Measurements from ENCODE around the gene C6orf62.
A peak's percentile ranks its signal among the peaks of the same experiment; 100 is the strongest.
"Not testable (repeated sequence)": the region's sequence is repeated elsewhere in the genome, so short reads cannot be mapped to it uniquely, and the experiment has no call there.

C6orf62 gene

GRCh38 chr6:24742216-24742738 is 23.3 kb upstream of the C6orf62 start:
- no peak for DNase-seq (ENCODE audit: low spot score)

DNA sequence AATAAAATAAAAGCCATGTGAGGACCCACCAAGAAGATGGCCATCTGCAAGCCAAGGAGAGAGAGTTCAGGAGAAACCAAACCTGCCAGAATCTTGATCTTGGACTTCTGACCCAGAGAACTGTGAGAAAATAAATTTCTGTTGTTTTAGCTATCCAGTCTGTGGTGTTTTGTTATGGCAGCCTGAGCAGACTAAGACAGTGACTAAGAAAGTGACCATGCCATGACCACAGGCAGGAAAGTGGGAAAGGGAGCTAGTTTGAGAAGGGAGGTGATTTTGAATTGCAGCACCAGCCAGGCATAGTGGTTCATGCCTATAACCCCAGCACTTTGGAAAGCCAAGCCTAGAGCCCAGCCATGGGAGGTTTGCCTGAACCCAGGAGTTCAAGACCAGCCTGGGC is 21.9 kb upstream of the C6orf62 start:
- no peak for DNase-seq (ENCODE audit: low spot score)

GRCh38 chr6:24738741-24739140 is 19.8 kb upstream of the C6orf62 start:
- no peak for DNase-seq (ENCODE audit: low spot score)

- DNase-seq (ENCODE audit: low spot score) = not testable (repeated sequence)
Measured at GRCh38 chr6:24734710-24735109, 15.8 kb upstream of the C6orf62 start.

DNA sequence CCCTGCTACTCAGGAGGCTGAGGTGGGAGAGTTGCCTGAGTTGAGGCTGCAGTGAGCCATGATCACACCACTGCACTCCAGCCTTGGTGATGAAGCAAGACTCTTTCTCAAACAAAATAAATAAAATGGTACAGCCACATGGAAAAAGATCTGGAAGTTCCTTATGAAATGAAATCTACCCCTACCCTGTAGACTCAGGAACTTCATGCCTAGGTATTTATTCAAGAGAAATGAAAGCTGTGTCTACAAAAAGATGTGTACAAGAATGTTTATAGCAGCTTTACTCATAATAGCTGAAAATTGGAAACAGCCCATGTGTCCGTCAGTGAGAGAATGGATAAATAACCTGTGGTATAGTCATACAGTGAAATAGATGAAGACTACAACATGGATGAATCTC is 15.2 kb upstream of the C6orf62 start:
- DNase-seq (ENCODE audit: low spot score) = no peak

- not testable (repeated sequence) for DNase-seq (ENCODE audit: low spot score)
Measured at GRCh38 chr6:24731456-24732134, 12.6 kb upstream of the C6orf62 start.

DNA sequence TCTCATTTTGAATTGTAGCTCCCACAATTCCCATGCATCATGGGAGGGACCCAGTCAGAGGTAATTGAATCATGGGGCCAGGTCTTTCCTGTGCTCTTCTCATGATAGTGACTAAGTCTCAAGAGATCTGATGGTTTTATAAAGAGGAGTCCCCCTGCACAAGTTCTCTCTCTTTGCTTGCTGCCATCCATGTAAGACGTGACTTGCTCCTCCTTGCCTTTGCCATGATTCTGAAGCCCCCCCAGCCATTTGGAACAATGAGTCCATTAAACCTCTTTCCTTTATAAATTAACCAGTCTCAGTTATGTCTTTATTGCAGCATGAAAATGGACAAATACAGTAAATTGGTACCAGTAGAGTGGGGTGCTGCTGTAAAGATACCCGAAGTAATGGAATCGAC is 11.7 kb upstream of the C6orf62 start:
- DNase-seq (ENCODE audit: low spot score) = not testable (repeated sequence)

DNA sequence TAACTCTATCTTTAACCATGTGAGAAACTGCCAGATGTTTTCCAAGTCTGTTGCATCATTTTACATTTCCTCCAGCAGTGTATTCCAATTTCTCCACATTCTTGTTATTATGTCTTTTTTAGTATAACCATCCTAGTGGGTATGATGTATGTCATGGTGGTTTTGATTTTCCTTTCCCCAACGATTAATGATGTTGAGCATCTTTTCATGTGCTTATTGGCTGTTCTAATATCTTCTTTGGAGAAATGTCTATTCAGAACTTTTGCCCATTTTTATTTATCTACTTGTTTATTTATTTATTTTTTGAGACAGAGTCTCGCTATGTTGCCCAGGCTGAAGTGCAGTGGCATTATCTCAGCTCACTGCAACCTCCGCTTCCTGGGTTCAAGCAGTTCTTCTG is 4.3 kb upstream of the C6orf62 start:
- no peak for DNase-seq (ENCODE audit: low spot score)

- no peak for DNase-seq (ENCODE audit: low spot score)
Measured at GRCh38 chr6:24721461-24722215, 2.7 kb upstream of the C6orf62 start.

- DNase-seq (ENCODE audit: low spot score) = peak; percentile 100
Measured at GRCh38 chr6:24720604-24721460, 1.9 kb upstream of the C6orf62 start.

GRCh38 chr6:24720131-24720603 is 1.2 kb upstream of the C6orf62 start:
- no peak for DNase-seq (ENCODE audit: low spot score)

DNA sequence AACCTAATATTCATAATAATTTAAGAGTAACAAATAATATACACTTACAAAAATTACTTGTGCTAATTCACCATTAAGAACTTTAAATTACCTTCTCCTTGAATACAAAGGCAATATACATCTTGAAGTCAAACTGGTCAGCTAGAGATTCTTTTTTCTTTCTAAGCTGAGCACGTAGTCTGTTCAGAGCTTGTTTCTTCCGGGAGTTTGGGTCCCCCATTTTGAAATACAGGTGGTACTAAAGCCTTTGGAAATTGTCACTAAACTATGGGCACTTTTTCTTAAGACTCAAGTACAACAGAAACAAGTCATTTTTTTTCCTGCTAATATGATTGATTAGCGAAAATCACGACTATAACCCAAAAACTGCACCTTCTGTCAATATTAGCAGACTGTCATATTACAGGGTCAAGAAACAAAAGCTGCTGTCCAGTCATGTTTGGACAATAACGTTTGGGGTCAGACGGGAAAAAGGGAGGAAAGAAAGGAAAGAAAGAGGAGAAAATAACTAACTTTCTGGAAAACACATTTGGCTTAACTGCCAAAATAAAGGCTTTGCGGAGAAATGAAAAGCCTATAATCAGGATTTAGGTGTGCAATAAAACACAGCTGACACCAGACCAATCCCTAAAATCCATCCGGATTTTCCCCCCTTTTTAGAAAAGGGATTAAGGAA is 367 bp downstream of the C6orf62 start:
- DNase-seq (ENCODE audit: low spot score) = no peak

DNA sequence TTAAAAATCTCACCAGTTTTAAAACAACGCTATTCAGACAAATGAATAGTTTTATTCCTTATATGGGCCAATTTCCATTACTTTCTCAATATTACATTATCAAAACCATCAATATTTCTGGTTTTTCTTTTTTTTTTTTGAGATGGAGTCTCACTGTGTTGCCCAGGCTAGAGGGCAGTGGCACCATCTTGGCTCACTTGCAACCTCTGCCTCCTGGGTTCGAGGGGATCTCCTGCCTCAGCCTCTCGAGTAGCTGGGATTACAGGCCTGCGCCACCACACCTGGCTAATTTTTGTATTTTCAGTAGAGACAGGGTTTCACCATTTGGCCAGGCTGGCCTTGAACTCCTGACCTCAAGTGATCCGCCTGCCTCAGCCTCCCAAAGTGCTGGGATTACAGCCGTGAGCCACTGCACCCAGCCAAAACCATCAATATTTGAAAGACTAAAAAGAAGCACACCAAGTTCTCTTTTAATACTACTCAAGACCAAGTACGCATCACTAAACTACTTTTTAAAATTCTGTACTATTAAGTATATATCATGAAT is 2.3 kb downstream of the C6orf62 start:
- DNase-seq (ENCODE audit: low spot score) = not testable (repeated sequence)

GRCh38 chr6:24710519-24711303 is 8.2 kb downstream of the C6orf62 start:
- DNase-seq (ENCODE audit: low spot score) = no peak

GRCh38 chr6:24709014-24709711 is 9.8 kb downstream of the C6orf62 start:
- no peak for DNase-seq (ENCODE audit: low spot score)

DNA sequence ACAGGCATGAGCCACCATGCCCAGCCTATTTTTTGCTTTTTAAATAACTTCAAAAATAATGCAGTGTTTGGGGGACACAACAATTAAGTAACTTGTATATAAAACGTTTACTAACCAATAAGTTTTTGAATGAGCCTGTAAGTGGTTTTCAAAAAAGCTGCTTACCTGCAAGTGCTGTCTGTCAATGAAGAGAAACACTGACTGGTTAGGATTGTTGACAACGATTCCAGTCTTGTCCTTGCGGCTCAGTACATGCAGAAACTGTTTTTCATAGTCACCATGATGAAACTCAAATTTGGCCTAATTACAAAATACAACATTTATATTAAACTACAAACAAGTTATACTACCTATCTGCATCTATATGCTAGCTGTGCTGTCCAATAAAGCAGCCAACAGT is 10.3 kb downstream of the C6orf62 start:
- no peak for DNase-seq (ENCODE audit: low spot score)

DNA sequence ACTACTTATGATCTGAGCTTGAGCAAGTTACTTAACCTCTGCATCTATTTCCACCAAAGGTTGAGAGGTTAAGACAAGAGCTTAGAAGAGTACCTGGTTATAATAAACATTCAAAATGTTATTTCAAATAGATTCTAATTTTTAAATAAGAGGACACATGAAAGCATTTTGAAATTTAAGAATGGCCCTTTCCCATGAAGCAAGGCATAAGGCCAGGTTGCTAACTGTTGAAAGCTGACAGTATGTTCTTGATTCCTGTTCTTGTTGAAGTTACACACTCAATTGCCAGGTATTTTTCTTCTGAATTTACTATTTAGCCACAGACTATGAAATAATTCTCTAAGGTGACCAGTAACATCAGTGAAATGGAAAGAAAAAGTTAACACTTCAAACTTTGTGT is 14.5 kb downstream of the C6orf62 start:
- no peak for DNase-seq (ENCODE audit: low spot score)

DNA sequence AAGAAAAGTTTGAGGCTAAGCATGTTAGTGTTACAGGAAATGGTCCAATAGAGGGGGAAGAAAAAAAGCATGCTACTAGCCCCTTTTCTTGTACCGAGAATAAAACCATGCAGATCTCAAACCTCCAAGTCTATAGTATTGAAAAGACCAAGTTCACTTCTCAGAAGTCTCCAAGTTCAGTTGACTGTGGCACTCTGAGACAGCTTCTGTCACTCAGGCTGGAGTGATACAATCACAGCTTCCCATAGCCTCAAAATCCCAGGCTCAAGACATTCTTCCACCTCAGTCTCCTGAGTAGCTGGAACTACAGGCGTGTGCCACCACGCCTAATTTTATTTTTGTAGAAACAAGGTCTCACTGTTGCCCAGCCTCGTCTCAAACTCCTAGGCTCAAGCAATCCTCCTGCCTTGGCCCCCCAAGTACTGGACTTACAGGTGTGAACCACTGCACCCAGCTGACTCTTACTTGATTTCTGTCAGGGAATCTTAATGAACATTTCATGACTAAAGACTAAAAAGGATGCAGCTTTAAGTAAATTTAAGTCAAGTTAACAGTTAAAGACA is 16.2 kb downstream of the C6orf62 start:
- no peak for DNase-seq (ENCODE audit: low spot score)

DNA sequence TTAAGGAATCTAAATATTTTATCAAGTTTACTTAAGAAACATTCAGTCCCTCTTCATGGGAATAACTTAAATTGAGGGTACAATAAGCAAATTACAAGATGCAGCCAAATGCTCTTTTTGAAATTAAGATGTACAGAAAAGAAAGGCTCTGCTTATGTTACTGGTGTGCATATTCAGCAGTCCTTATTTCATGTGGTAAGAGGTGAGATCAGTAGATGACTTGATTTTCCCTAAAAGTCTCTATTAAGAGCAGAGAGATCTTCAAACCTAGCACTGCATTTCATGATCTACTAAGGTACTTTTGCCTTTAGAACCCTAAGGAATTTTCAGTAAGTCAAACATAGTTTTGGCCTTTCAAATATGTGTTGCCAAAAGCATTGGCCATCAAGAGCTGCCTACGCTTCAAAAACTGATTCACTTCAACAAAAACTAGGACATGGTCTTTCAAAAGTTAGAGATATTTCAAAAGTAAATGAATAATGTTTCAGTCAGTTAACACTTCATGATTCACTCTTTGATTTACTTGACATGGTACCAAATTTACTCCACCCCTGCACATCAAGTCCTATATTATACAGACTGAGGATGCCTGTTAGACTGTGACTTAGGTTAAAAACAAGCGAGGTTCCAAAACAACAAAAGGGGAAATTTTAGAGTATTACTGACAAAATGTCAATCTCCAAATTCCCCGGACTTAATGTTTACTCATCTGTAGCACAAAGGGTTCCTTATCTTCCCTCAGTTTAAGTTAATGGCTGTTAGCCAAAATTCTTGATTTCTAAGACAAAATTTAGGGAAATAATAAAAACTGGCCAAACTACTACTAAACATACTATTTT is 19.2 kb downstream of the C6orf62 start:
- no peak for DNase-seq (ENCODE audit: low spot score)
